HG02885 (cell line): ENCODE data around the gene SEMA3F.

Experiments
- ATAC-seq: cut with Tn5 transposase; IDR thresholded peaks from one replicate; pipeline ENCODE4 v1.9.1; 2021; ENCODE audit warnings: mild to moderate bottlenecking; ENCODE audit not compliant: unreplicated experiment, poor library complexity

SEMA3F gene

DNA sequence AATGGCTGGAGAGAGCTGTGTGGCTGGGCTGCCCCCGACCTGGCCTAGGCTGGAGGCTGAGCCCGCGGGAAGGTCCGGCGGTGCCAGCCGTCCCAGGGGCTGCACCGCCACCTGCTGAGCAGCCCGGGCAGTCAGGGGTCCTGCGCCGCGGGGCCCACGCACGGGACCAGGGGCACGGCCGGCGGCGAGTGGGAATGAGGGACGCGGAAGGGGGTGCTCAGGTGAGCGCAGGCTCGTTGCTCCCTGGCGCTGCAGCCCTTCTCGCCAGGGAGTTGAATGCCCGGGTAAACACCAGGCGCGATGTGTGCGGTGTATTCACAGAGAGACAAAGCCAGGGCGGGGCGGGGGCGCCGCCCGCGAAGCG is 666 bp upstream of the SEMA3F start:
- peak; percentile 27 for ATAC-seq

DNA sequence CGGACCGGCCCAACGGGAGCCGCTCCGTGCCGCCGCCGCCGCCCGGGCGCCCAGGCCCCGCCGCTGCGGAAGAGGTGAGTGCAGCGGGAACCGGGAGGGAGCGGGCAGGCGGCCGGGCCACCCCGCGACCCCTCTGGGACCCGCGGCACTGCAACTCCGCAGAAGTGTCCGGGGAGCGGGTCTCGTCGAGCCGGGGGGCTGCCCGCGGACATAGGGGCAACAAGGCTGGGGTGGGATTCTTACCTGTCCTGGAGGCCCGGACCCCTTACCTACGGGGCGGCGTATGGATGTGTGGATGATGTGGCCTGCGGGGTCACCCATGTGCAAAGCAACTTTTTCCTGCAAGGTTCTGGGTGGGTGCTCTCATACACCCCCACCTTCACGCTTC is 361 bp downstream of the SEMA3F start:
- ATAC-seq, result peak; percentile 23

GRCh38 chr3:50155891-50156290 is 767 bp downstream of the SEMA3F start:
- ATAC-seq, result no peak

GRCh38 chr3:50156549-50157493 is 1.7 kb downstream of the SEMA3F start:
- ATAC-seq, result no peak

DNA sequence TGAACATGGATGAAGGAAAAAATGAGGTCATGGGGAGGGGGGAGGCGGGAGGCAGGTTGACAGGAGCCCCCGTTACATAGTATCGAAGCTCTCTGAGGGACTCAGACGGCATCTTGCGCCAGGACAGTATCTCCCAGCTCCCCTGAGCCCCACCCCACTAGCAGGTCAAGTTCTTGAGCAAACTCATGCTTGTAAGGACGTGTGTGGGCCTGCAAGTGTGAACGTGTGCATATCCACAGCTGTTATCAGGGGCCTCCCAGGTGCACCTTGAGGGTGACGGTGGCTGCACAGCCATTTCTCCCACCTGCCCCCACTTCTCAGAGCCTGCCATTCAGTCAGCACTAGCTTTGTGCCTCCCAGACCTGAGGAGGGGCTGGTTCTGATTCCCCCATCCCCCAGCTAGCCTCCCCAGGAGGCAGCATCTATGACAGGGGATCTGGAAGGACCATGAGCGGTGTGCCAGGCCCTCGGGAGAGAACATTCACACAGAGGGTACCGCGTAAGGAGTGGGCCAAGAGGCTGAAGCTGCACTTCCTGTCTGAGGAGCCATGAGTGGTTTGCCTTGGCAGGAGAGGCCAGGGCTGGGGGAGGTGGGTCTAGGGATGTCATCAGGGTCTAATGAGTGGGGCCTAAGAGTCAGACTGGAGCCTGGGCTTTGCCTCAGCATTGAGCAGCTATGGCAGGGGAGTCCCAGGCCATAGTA is 2.9 kb downstream of the SEMA3F start:
- no peak for ATAC-seq

DNA sequence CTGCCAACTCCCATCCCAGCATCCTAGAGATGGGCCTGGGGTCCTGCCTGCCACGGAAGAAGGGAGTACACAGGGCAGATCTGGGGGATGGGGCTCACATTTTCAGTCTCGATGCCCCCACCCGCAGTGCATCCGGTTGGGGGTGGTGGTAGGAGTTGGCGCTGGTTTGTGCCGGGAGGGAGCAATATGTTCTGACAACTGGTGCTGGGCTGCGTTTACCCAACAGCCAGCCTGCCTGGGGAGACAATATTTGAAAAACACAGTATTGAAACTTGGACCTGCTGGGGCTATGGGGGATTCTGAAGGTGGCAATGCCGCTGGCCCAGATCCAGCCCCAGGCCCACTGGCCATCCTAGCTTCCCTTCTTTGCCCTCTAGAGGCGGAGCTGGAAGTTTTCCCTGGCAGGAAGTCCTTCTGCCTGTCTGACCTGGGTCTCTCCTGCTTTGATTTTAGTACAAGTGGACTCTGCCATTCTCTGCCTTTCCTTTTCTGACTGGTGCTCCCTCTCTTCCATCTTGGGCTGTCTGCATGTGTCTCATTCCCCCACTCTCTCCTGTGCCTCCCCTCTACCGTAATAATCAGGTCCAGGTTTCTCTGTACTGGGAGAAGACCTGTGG is 3.5 kb downstream of the SEMA3F start:
- no peak for ATAC-seq

GRCh38 chr3:50160561-50160983 is 5.4 kb downstream of the SEMA3F start:
- no peak for ATAC-seq

DNA sequence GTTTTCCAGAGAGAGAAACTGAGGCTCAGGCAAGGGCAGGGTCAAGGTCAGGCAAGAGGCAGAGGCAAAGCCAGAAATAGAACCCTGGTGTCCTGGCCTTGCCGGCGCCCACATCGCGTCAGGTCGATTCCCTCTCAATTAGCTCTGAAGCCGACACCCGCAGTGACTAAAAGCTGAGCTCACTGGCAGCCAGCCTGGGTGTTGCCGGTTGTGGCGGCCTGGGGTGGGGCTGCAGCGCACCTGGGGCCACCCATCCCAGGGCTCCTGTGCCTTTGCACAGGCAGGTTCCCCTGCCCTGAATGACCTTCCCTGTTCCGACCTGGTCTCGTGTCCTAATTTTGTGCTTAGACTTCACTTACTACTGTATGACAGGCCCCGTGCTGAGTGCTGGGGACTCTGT is 6.2 kb downstream of the SEMA3F start:
- no peak for ATAC-seq

GRCh38 chr3:50162034-50162883 is 7.1 kb downstream of the SEMA3F start:
- ATAC-seq, result no peak

DNA sequence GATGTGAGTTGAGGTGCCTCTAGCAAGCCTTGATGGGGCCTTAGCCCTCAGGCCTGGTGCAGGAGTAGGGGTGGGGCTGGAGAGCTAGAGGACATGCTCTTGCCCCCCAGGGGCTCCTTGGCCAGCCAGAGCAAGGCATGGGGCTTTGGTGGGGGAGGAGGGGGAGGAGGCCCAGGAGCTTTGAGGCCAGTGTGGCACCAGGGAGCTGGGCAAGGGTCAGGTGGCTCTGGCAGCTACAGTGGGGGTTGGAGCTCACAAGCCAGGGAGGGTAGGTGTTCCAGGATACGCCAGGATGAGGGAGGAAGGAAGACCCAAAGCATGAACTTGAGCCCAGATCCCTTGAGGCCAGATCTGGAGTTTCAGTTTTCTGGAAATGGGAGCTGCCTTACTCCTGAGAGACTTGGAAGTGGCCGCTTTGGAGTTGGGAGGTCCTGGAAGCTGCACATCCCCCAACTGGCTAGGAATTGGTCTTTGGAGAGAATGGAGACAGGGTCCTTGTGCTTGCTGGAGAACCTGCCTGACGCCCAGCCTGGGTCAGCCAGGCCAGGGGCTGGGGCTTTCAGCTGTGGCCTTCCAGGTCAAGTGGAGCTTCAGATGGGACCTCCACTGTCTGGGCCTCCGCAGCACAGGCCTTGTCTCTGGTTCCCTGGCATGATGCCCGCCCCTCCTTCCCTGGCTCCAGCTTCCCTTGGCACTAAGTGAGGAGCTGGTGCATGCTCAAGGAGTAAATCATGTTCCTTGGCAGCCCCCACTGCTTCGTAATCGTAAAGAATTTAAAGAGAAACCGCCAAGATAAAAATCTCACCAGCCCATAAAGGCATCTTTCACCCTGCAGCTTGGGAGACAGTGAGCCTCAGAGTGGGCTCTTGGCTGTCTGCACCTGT is 8.7 kb downstream of the SEMA3F start:
- ATAC-seq, result no peak

DNA sequence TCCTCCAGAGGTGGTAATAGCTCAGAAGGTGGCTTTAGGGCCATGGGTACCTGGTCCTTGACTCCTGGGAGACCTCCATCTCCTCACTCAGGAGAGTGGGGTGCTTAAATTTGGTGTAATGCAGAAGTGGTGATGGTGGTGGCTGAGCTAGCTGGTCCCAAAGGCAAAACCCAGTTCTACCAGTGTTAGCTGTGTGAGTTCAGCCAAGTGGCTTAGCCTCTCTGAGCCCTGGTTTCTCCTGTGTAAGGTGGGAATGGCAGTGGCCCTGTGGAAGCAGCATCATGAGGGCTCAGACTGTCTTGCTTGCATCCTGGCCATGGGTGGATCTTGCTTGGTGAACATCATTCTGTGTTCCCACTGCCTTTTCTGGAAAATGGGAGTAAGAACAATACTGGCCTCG is 9.4 kb downstream of the SEMA3F start:
- no peak for ATAC-seq

DNA sequence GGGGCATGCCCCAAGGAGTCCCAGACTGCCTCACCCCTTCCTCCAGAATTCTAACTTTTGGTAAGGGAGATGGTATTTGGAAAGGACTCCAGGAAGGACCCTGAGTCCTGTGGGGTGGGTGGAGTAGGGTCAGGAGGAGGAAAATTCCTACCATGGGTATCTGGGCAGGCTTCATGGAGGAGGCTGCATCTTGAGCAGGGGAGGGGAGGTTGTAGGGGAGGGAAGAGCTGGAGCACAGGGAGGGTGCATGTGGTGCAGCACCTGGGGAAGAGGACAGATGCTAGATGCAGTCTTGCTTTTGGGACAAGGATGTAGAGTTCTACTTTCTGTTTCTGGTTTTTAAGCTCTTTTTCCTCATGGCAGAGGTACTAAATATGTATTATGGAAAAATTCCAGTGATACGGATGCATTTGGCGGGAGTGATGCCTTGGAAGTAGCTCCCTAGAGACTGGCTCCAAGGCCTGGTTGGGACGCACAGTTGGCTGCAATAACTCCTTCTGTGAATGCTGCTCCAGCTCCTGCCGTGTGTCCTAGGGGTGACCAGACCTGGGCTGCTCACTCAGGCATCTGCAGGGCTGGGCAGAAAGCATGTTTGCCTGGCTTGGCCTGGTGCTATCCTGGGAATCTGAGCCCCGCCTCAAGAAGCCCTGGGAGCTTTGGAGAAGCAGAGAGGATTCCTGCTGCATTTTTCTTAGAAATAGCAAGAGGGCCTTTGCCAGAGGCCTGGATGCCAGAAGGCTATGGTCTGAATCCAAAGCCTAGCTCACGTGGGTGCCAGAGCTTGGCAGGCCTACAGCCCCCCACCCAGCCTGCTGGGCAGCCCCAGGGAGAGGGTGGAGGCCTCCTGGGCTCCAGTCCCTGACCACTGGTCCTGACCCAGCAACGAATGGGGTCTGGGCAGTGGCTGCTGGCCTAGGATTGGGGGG is 10.1 kb downstream of the SEMA3F start:
- no peak for ATAC-seq

GRCh38 chr3:50165910-50166538 is 10.9 kb downstream of the SEMA3F start:
- ATAC-seq, result no peak

DNA sequence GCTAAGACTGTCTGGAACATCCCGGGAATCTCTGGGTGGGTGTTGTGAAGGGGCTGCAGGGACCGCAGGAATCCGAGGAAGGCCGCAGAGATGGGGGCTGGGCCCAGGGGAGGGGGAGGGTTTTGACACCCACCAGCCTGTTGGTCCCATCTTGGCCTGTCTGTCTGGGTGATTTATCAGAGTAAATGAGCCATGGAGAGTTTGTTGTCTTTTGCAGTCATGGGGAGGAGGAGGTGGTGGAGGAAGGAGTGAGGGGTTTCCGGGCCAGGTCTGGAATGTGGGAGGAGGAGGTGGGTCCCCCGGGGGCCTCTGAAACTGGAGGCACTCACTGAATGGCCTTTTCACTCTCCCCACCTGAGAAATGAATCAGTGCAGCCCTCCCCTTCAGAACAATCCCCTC is 11.5 kb downstream of the SEMA3F start:
- ATAC-seq, result no peak

DNA sequence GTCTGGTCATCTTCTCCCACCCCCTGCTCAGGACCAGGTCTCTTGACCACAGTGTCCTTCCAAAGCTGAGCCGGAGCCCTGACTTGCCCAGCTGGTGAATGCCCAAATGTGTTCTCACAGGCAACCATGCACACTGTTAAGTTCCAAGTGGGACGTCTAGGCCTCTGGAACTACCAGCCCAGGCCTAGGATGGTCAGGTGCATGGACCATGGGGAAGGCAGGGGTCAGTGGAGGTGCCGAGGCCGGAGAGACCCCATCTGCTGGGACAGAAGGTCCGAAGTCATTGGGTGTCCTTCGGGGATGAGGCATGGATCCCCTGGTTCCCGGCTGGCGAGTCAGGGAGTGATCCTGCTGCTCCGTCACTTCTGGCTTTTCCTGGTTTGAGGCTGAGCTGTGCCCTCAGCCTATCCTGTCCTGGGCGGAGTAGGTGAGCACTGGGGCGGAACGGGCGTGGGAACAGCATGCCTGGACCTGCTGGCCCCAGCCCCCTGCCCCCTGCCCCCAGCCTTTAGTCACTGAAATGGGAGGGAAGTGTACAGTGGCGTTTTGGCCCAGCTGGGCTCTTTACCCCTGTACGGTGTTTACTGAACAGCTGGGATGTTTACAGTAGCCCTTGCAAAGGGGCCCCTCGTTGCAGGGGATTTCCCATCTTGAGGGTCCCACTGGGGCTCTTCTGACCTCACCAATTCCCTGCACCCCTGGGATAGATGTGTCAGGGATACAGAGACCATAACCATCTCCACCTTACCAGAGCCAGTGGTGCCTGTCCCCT is 12.1 kb downstream of the SEMA3F start:
- ATAC-seq, result no peak

DNA sequence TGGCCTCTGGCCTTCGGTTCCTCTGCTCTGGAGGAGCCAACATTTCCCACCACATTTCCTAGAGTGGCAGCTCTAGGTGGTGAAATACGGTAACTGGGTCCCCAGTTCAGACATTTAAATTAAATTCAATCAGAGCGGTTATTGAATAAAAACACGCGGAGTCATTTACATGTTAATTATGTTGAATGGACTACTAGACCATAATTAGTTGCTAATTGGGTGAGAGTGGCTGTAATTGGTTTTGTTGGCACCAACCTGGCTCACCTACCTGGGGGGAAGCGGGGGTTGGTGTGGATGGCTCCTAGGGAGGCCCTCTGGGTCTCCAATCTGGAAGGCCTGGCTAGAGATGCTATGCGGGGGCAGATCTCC is 12.7 kb downstream of the SEMA3F start:
- ATAC-seq, result no peak

DNA sequence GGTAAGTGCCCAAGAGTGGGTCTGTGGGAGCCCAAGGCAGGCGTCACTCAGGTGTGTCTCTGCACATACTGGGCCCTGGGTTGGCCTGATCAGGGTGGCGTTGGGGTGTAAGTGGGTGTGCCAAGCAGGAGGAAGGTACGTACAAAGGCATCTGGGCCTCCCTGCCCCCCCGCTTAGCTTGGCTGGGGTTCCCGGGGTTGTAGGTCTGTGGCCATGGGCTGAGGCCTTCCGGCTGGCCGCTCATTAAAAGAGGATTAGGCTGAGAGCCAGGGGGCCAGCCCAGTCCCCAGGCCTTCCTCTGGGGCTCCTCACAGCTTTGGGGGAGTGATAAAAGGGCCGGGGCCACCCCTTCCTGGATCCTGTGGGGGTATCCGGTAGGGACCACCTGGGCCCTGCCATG is 13.3 kb downstream of the SEMA3F start:
- no peak for ATAC-seq
